Activated T-cell treated with anti-CD3 and anti-CD28 coated beads, Interleukin-2, amount 50 U/mL, for 72 hours (primary cell): Measurements from ENCODE around the gene OR6V1. TPM values are rescaled to one million over a fixed set of nuclear protein-coding genes. Genes with fewer than 3 reads are reported as not detected.
"Not testable (repeated sequence)": the region's sequence is repeated elsewhere in the genome, so short reads cannot be mapped to it uniquely, and the experiment has no call there.

Experiments used
- ATAC-seq, 2 donors: fragments of 150-1000 bp; cut with Tn5 transposase; replicated peaks in 1 of 2; 2 replicates each; pipeline ENCODE4 v1.10.0; 2021; ENCODE audit warnings: moderate library complexity in 2 of 2, mild to moderate bottlenecking in 1 of 2
- DNase-seq, 2 donors: peaks; one replicate each; pipeline ENCODE4 v3.0.0; 2021 to 2022; ENCODE audit warnings: mixed read lengths in 1 of 2
- H3K27ac Mint-ChIP-seq: one replicate; pipeline ENCODE4 v1.8.0; 2022; ENCODE audit warnings: mild to moderate bottlenecking, moderate library complexity, mixed read lengths
- H3K27me3 Mint-ChIP-seq: one replicate; pipeline ENCODE4 v1.8.0; 2022; ENCODE audit warnings: low read depth, mixed read lengths
- H3K36me3 Mint-ChIP-seq, 2 donors: one replicate each; pipeline ENCODE4 v1.8.0; 2022; ENCODE audit warnings: mixed read lengths in 2 of 2, mild to moderate bottlenecking in 1 of 2; ENCODE audit not compliant: insufficient read depth in 2 of 2
- H3K4me1 Mint-ChIP-seq: one replicate; pipeline ENCODE4 v1.8.0; 2022; ENCODE audit warnings: low read depth, mixed read lengths
- H3K4me3 Mint-ChIP-seq, 2 donors: one replicate each; pipeline ENCODE4 v1.8.0; 2022; ENCODE audit warnings: mild to moderate bottlenecking in 2 of 2, mixed read lengths in 2 of 2, moderate library complexity in 2 of 2
- H3K9me3 Mint-ChIP-seq, 2 donors: one replicate each; pipeline ENCODE4 v1.8.0; 2022; ENCODE audit warnings: mixed read lengths in 2 of 2
- total RNA-seq, 2 donors: library from RNA; stranded (reverse); gene quantifications; one replicate each; pipeline ENCODE4 v1.2.3, GENCODE V29; 2022

Gene OR6V1
- total RNA-seq, 2 donors from 2014 or later = not detected

- no peak overlapping the region for H3K27ac Mint-ChIP-seq
- no peak for DNase-seq
- peaks cover 12% of the 10 kb centered on the region for H3K27me3 Mint-ChIP-seq
- no peaks in the 10 kb centered on the region for H3K36me3 Mint-ChIP-seq
- ATAC-seq = no peak
- H3K4me3 Mint-ChIP-seq = no peak overlapping the region
- no peaks in the 10 kb centered on the region for H3K4me1 Mint-ChIP-seq
- no peaks in the 10 kb centered on the region for H3K9me3 Mint-ChIP-seq
Observed at GRCh38 chr7:143049362-143049761, 2.8 kb upstream of the OR6V1 start.

- no peak for DNase-seq
- Mint-ChIP-seq H3K27me3 (peaks cover 11% of the 10 kb centered on the region), H3K36me3 (no peaks in the 10 kb centered on the region), H3K27ac (no peak overlapping the region), H3K4me1 (no peaks in the 10 kb centered on the region), H3K4me3 (no peak overlapping the region), H3K9me3 (no peaks in the 10 kb centered on the region)
- no peak for ATAC-seq
Observed at GRCh38 chr7:143050931-143051330, 1.2 kb upstream of the OR6V1 start.

- no peaks in the 10 kb centered on the region for H3K36me3 Mint-ChIP-seq
- H3K27me3 Mint-ChIP-seq = no peaks in the 10 kb centered on the region
- DNase-seq = no peak
- H3K27ac Mint-ChIP-seq = no peak overlapping the region
- no peaks in the 10 kb centered on the region for H3K9me3 Mint-ChIP-seq
- no peak for ATAC-seq
- H3K4me3 Mint-ChIP-seq = no peak overlapping the region
- H3K4me1 Mint-ChIP-seq = no peaks in the 10 kb centered on the region
Observed at GRCh38 chr7:143054621-143055020, 2.5 kb downstream of the OR6V1 start.

GRCh38 chr7:143055754-143056153, 3.6 kb downstream of the OR6V1 start:
- H3K36me3 Mint-ChIP-seq = no peaks in the 10 kb centered on the region
- ATAC-seq (no peak), DNase-seq (no peak)
- H3K27ac Mint-ChIP-seq = no peak overlapping the region
- no peaks in the 10 kb centered on the region for H3K4me1 Mint-ChIP-seq
- no peaks in the 10 kb centered on the region for H3K27me3 Mint-ChIP-seq
- H3K9me3 Mint-ChIP-seq = no peaks in the 10 kb centered on the region
- H3K4me3 Mint-ChIP-seq = no peak overlapping the region

- no peak for DNase-seq
Observed at GRCh38 chr7:143063741-143064140, 11.6 kb downstream of the OR6V1 start.

GRCh38 chr7:143068446-143068845, 16.3 kb downstream of the OR6V1 start:
- H3K4me1 Mint-ChIP-seq = no peaks in the 10 kb centered on the region
- no peak for DNase-seq

More at GRCh38 chr7:143063741-143064140, 11.6 kb downstream of the OR6V1 start:
- ATAC-seq = no peak
- H3K27me3 Mint-ChIP-seq = no peaks in the 10 kb centered on the region
- no peak overlapping the region for H3K27ac Mint-ChIP-seq
- H3K4me3 Mint-ChIP-seq = no peak overlapping the region
- no peaks in the 10 kb centered on the region for H3K4me1 Mint-ChIP-seq
- H3K9me3 Mint-ChIP-seq = peaks cover 0 to 4% of the 10 kb centered on the region in 2 donors
- no peaks in the 10 kb centered on the region for H3K36me3 Mint-ChIP-seq

GRCh38 chr7:143069912-143070500, 17.9 kb downstream of the OR6V1 start:
- Mint-ChIP-seq H3K36me3 (no peaks in the 10 kb centered on the region), H3K9me3 (peaks cover 0 to 1% of the 10 kb centered on the region in 2 donors), H3K27me3 (no peaks in the 10 kb centered on the region), H3K27ac (no peak overlapping the region), H3K4me3 (no peak overlapping the region), H3K4me1 (no peaks in the 10 kb centered on the region)
- DNase-seq (no peak), ATAC-seq (no peak)

More at GRCh38 chr7:143068446-143068845, 16.3 kb downstream of the OR6V1 start:
- H3K4me3 Mint-ChIP-seq = no peak overlapping the region
- no peaks in the 10 kb centered on the region for H3K27me3 Mint-ChIP-seq
- H3K9me3 Mint-ChIP-seq = peaks cover 0 to 1% of the 10 kb centered on the region in 2 donors
- H3K36me3 Mint-ChIP-seq = no peaks in the 10 kb centered on the region
- H3K27ac Mint-ChIP-seq = no peak overlapping the region
- ATAC-seq = no peak

- Mint-ChIP-seq H3K9me3 (no peaks in the 10 kb centered on the region), H3K4me1 (no peaks in the 10 kb centered on the region), H3K27me3 (peaks cover 8% of the 10 kb centered on the region), H3K4me3 (no peak overlapping the region), H3K27ac (no peak overlapping the region), H3K36me3 (no peaks in the 10 kb centered on the region)
- ATAC-seq (no peak), DNase-seq (no peak)
Observed at GRCh38 chr7:143073556-143073955, 21.4 kb downstream of the OR6V1 start.

- no peaks in the 10 kb centered on the region for H3K36me3 Mint-ChIP-seq
- no peak overlapping the region for H3K4me3 Mint-ChIP-seq
- no peak for DNase-seq
- no peaks in the 10 kb centered on the region for H3K9me3 Mint-ChIP-seq
- peaks cover 8% of the 10 kb centered on the region for H3K27me3 Mint-ChIP-seq
- H3K4me1 Mint-ChIP-seq = no peaks in the 10 kb centered on the region
- H3K27ac Mint-ChIP-seq = no peak overlapping the region
- no peak for ATAC-seq
Observed at GRCh38 chr7:143074141-143074540, 22.0 kb downstream of the OR6V1 start.

GRCh38 chr7:143085109-143085508, 33.0 kb downstream of the OR6V1 start:
- H3K27me3 Mint-ChIP-seq = peaks cover 5% of the 10 kb centered on the region
- H3K4me1 Mint-ChIP-seq = no peaks in the 10 kb centered on the region
- H3K9me3 Mint-ChIP-seq = peaks cover 7 to 10% of the 10 kb centered on the region in 2 donors
- ATAC-seq (no peak), DNase-seq (no peak)
- H3K36me3 Mint-ChIP-seq = peaks cover 3 to 4% of the 10 kb centered on the region in 2 donors
- H3K27ac Mint-ChIP-seq = no peak overlapping the region
- no peak overlapping the region for H3K4me3 Mint-ChIP-seq

- not testable (repeated sequence) for H3K4me1 Mint-ChIP-seq, H3K27me3 Mint-ChIP-seq, H3K27ac Mint-ChIP-seq, H3K36me3 Mint-ChIP-seq, ATAC-seq, DNase-seq, H3K4me3 Mint-ChIP-seq
- peaks cover 7 to 10% of the 10 kb centered on the region in 2 donors for H3K9me3 Mint-ChIP-seq
Observed at GRCh38 chr7:143085610-143086009, 33.5 kb downstream of the OR6V1 start.

- H3K4me3 Mint-ChIP-seq, H3K9me3 Mint-ChIP-seq, DNase-seq, H3K27ac Mint-ChIP-seq, H3K36me3 Mint-ChIP-seq, ATAC-seq, H3K27me3 Mint-ChIP-seq, H3K4me1 Mint-ChIP-seq: not testable (repeated sequence)
Observed at GRCh38 chr7:143088549-143089231, 36.5 kb downstream of the OR6V1 start.

- H3K27ac Mint-ChIP-seq = no peak overlapping the region
- ATAC-seq = no peak
- H3K4me3 Mint-ChIP-seq = no peak overlapping the region
- H3K4me1 Mint-ChIP-seq = no peaks in the 10 kb centered on the region
- no peaks in the 10 kb centered on the region for H3K27me3 Mint-ChIP-seq
- DNase-seq = no peak
- peaks cover 2 to 4% of the 10 kb centered on the region in 2 donors for H3K36me3 Mint-ChIP-seq
- H3K9me3 Mint-ChIP-seq = peaks cover 6 to 7% of the 10 kb centered on the region in 2 donors
Observed at GRCh38 chr7:143096146-143096545, 44.0 kb downstream of the OR6V1 start.

GRCh38 chr7:143099579-143099978, 47.4 kb downstream of the OR6V1 start:
- ATAC-seq, H3K36me3 Mint-ChIP-seq, H3K27me3 Mint-ChIP-seq, H3K4me1 Mint-ChIP-seq, H3K27ac Mint-ChIP-seq, H3K9me3 Mint-ChIP-seq, H3K4me3 Mint-ChIP-seq, DNase-seq: not testable (repeated sequence)
